OCI-LY1 (cell line): ENCODE results near the gene CCT2.

ENCODE experiments used
- H2AFZ ChIP-seq: fragments of 200-600 bp; sonication (generic), shearing (Covaris generic); 2 replicates; pipeline ENCODE4 v1.6.0; 2014; ENCODE audit warnings: antibody characterized with exemption, mild to moderate bottlenecking, low read length
- H3F3A ChIP-seq: fragments of 200-600 bp; sonication (generic), shearing (Covaris generic); 2 replicates; pipeline ENCODE4 v1.6.0; 2014; ENCODE audit warnings: mild to moderate bottlenecking, antibody characterized with exemption, low read length, moderate library complexity; ENCODE audit not compliant: insufficient read depth
- H3K27ac ChIP-seq: fragments of 200-600 bp; sonication (generic); 2 replicates; pipeline ENCODE4 v1.5.1; 2014; ENCODE audit warnings: low read length, mixed run types, mild to moderate bottlenecking, low read depth; ENCODE audit not compliant: poor library complexity, severe bottlenecking
- H3K27me3 ChIP-seq: fragments of 200-600 bp; sonication (generic); 2 replicates; pipeline ENCODE4 v1.6.0; 2014; ENCODE audit warnings: antibody characterized with exemption, mild to moderate bottlenecking, low read length, moderate library complexity; ENCODE audit not compliant: insufficient read depth
- H3K36me3 ChIP-seq: fragments of 200-600 bp; sonication (generic); 2 replicates; pipeline ENCODE4 v1.6.1; 2014; ENCODE audit warnings: mild to moderate bottlenecking, antibody characterized with exemption, low read length, moderate library complexity, mixed read lengths; ENCODE audit not compliant: insufficient read depth
- H3K4me1 ChIP-seq: fragments of 200-600 bp; sonication (generic); 2 replicates; pipeline ENCODE4 v1.5.1; 2014; ENCODE audit warnings: mild to moderate bottlenecking, low read length, moderate library complexity; ENCODE audit not compliant: insufficient read depth, severe bottlenecking
- H3K4me2 ChIP-seq: fragments of 200-600 bp; sonication (generic), shearing (Covaris generic); 2 replicates; pipeline ENCODE4 v1.6.1; 2014; ENCODE audit warnings: low read length
- H3K4me3 ChIP-seq: fragments of 200-600 bp; sonication (generic); 2 replicates; pipeline ENCODE4 v1.5.1; 2014; ENCODE audit warnings: low read length, low read depth, mild to moderate bottlenecking, mixed read lengths; ENCODE audit not compliant: poor library complexity, severe bottlenecking
- H3K79me2 ChIP-seq: fragments of 200-600 bp; shearing (Covaris generic); 2 replicates; pipeline ENCODE4 v1.6.1; 2016; ENCODE audit warnings: mixed run types, low read length, mixed read lengths; ENCODE audit not compliant: insufficient read depth
- H3K9ac ChIP-seq: fragments of 200-600 bp; sonication (generic), shearing (Covaris generic); 2 replicates; pipeline ENCODE4 v1.6.1; 2014; ENCODE audit warnings: mild to moderate bottlenecking, low read length, mixed read lengths
- H3K9me2 ChIP-seq: fragments of 200-600 bp; sonication (generic), shearing (Covaris generic); 2 replicates; pipeline ENCODE4 v1.6.1; 2014; ENCODE audit warnings: low read depth, mild to moderate bottlenecking, low read length, mixed read lengths
- H3K9me3 ChIP-seq: fragments of 200-600 bp; shearing (Covaris generic); 2 replicates; pipeline ENCODE4 v1.6.1; 2014; ENCODE audit warnings: low read length, mixed read lengths
- H4K20me1 ChIP-seq: fragments of 200-600 bp; sonication (generic), shearing (Covaris generic); 2 replicates; pipeline ENCODE4 v1.6.0; 2016; ENCODE audit warnings: mild to moderate bottlenecking, low read length; ENCODE audit not compliant: insufficient read depth
- CTCF ChIP-seq: fragments of 200-600 bp; sonication (generic), shearing (Covaris generic); IDR thresholded peaks from 2 replicates; pipeline ENCODE4 v1.5.1; 2017; ENCODE audit warnings: mild to moderate bottlenecking, antibody characterized with exemption, low read length, moderate library complexity, mixed read lengths
- EZH2 ChIP-seq: fragments of 200-600 bp; sonication (generic), shearing (Covaris generic); IDR thresholded peaks from 2 replicates; pipeline ENCODE4 v1.8.0; 2017; ENCODE audit warnings: borderline replicate concordance, mixed run types, mild to moderate bottlenecking, antibody characterized with exemption, low read length, moderate library complexity, mixed read lengths

Gene CCT2

GRCh38 chr12:69545081-69545480, 40.2 kb upstream of the CCT2 start:
- Histone ChIP-seq H2AFZ (no peak overlapping the region), H3K27ac (no peak overlapping the region), H3K36me3 (0 out of 2 replicates have a peak, but pooled peaks cover 3% of the 10 kb centered on the region), H3K9me3 (no peaks in the 10 kb centered on the region), H3K27me3 (no peaks in the 10 kb centered on the region), H3K9ac (no peak overlapping the region), H3K4me3 (no peak overlapping the region), H4K20me1 (no peaks in the 10 kb centered on the region), H3K79me2 (no peaks in the 10 kb centered on the region), H3K4me1 (no peaks in the 10 kb centered on the region), H3K4me2 (no peak overlapping the region), H3K9me2 (no peaks in the 10 kb centered on the region), H3F3A (no peaks in the 10 kb centered on the region)
- TF ChIP-seq CTCF (no peak), EZH2 (no peak)

DNA sequence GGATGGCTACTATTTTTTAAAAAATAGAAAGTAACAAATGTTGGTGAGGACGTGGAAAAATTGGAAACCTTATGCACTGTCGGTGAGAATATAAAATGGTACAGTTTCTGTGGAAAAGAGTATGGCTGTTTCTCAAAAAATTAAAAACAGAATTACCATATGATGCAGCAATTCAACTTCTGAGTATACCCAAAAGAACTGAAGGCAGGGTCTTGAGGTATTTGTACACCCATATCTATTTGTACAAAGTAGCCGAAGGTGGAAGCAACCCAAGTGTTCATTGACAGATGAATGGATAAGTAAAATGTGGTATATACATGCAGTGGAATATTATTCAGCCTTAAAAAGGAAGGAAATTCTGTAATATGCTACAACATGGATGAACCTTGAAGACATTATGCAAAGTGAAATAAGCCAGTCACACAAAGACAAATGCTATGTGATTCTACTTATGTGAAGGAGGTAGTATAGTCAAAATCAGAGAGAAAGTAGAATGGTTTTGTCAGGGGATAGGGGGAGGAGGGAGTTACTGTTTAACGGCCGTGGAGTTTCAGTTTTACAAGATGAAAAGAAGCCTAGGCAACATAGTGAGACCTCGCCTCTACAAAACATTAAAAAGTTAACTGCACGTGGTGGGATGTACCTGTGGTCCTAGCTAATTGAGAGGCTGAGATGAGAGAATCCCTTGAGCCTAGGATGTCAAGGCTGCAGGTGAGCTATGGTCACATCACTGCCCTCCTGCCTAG, 38.4 kb upstream of the CCT2 start:
- Histone ChIP-seq H3K4me2 (no peak overlapping the region), H3K4me3 (no peak overlapping the region), H3K9ac (no peak overlapping the region), H3K79me2 (no peaks in the 10 kb centered on the region), H3K36me3 (0 out of 2 replicates have a peak, but pooled peaks cover 3% of the 10 kb centered on the region), H4K20me1 (no peaks in the 10 kb centered on the region), H3K4me1 (no peaks in the 10 kb centered on the region), H2AFZ (no peak overlapping the region), H3K9me3 (no peaks in the 10 kb centered on the region), H3K27ac (no peak overlapping the region), H3F3A (no peaks in the 10 kb centered on the region; the same call in 1 of the 2 replicates), H3K9me2 (no peaks in the 10 kb centered on the region), H3K27me3 (no peaks in the 10 kb centered on the region)
- TF ChIP-seq CTCF (no peak), EZH2 (no peak)

DNA sequence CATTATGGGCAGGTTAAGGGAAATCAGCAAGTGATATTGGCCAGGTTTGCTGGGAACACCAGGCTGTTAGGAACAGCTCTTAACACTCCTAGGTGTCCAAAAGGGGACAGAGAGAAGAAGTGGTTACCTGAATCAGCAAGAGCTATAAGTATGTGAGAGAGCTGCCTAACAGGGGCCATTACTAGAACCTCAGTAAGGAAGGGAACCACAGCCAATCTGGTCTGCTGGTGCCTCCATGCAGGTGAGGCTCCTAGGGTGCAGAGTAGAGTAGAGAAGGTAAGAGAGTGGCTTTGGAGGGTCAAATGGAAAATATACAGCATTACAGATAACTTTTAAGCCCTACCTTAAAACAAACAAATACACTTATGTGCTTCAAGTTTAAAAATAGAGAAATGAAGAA, 36.6 kb upstream of the CCT2 start:
- Histone ChIP-seq H3K4me2 (no peak overlapping the region), H3K9me3 (no peaks in the 10 kb centered on the region), H3K27ac (no peak overlapping the region), H3K9ac (no peak overlapping the region), H3K36me3 (no peaks in the 10 kb centered on the region), H3F3A (no peaks in the 10 kb centered on the region; the same call in 1 of the 2 replicates), H3K4me1 (no peaks in the 10 kb centered on the region), H4K20me1 (no peaks in the 10 kb centered on the region), H3K27me3 (no peaks in the 10 kb centered on the region), H2AFZ (no peak overlapping the region), H3K79me2 (no peaks in the 10 kb centered on the region), H3K9me2 (no peaks in the 10 kb centered on the region), H3K4me3 (no peak overlapping the region)
- TF ChIP-seq CTCF, result no peak
- TF ChIP-seq EZH2, result no peak
